ENCODE results near the gene MITF.

MITF gene

GRCh38 chr3:69833591-69833990 lies 94.3 kb downstream of the MITF start:
- H3K27ac ChIP-seq (ENCODE audit: low read depth, low read length, poor library complexity, severe bottlenecking) = no peak overlapping the region
- no peaks in the 10 kb centered on the region for H3K79me2 ChIP-seq (ENCODE audit: insufficient read depth, low read length)
- H3K9me3 ChIP-seq (ENCODE audit: low read length) = no peaks in the 10 kb centered on the region
- no peak overlapping the region for H3K4me3 ChIP-seq (ENCODE audit: low read depth, low read length, poor library complexity, severe bottlenecking)
- H3K4me2 ChIP-seq (ENCODE audit: low read length) = no peak overlapping the region
- TF ChIP-seq EZH2 (IDR thresholded peaks at IDR 0.05; ENCODE audit: borderline replicate concordance, low read length) = no peak
- no peaks in the 10 kb centered on the region for H3K36me3 ChIP-seq (ENCODE audit: insufficient read depth, low read length)
- H3F3A ChIP-seq (ENCODE audit: insufficient read depth, low read length) = no peaks in the 10 kb centered on the region
- no peak overlapping the region for H3K9ac ChIP-seq (ENCODE audit: low read length)
- H3K27me3 ChIP-seq (ENCODE audit: insufficient read depth, low read length) = no peaks in the 10 kb centered on the region
- H2AFZ ChIP-seq (ENCODE audit: low read length) = no peak overlapping the region
- no peaks in the 10 kb centered on the region for H4K20me1 ChIP-seq (ENCODE audit: insufficient read depth, low read length)
- H3K4me1 ChIP-seq (ENCODE audit: insufficient read depth, low read length, severe bottlenecking) = no peaks in the 10 kb centered on the region
- no peaks in the 10 kb centered on the region for H3K9me2 ChIP-seq (ENCODE audit: low read depth, low read length)

DNA sequence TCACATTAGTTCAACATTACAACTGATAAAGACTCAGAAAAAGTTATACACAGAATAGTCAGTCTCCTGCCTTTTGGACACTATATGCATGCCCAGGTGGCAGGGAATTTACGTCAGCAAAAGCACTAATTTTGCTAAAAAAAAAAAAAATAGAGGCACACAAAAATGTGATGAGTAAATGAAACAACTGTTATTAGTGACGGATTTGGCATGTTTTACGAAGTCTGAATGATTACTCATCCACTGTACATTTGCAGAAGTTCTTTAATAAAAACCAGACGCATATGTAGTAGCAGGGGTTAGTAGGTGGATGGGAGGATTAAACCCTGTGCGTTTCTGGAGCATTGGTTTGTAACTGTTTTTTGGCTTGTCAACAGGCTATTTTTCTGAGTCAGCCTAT lies 99.0 kb downstream of the MITF start:
- no peaks in the 10 kb centered on the region for H4K20me1 ChIP-seq (ENCODE audit: insufficient read depth, low read length)
- no peaks in the 10 kb centered on the region for H3K36me3 ChIP-seq (ENCODE audit: insufficient read depth, low read length)

GRCh38 chr3:69838696-69839515 lies 99.6 kb downstream of the MITF start:
- H3K4me1 ChIP-seq (ENCODE audit: insufficient read depth, low read length, severe bottlenecking) = no peaks in the 10 kb centered on the region
- no peaks in the 10 kb centered on the region for H3K27me3 ChIP-seq (ENCODE audit: insufficient read depth, low read length)
- no peak overlapping the region for H2AFZ ChIP-seq (ENCODE audit: low read length)
- H3K9me3 ChIP-seq (ENCODE audit: low read length) = no peaks in the 10 kb centered on the region
- H3K4me3 ChIP-seq (ENCODE audit: low read depth, low read length, poor library complexity, severe bottlenecking) = no peak overlapping the region
- H3F3A ChIP-seq (ENCODE audit: insufficient read depth, low read length) = no peaks in the 10 kb centered on the region
- H3K4me2 ChIP-seq (ENCODE audit: low read length) = no peak overlapping the region
- H3K27ac ChIP-seq (ENCODE audit: low read depth, low read length, poor library complexity, severe bottlenecking) = no peak overlapping the region
- H3K9me2 ChIP-seq (ENCODE audit: low read depth, low read length) = no peaks in the 10 kb centered on the region
- no peak overlapping the region for H3K9ac ChIP-seq (ENCODE audit: low read length)
- no peaks in the 10 kb centered on the region for H4K20me1 ChIP-seq (ENCODE audit: insufficient read depth, low read length)
- TF ChIP-seq EZH2 (IDR thresholded peaks at IDR 0.05; ENCODE audit: borderline replicate concordance, low read length) = no peak
- TF ChIP-seq, protein P1, sequence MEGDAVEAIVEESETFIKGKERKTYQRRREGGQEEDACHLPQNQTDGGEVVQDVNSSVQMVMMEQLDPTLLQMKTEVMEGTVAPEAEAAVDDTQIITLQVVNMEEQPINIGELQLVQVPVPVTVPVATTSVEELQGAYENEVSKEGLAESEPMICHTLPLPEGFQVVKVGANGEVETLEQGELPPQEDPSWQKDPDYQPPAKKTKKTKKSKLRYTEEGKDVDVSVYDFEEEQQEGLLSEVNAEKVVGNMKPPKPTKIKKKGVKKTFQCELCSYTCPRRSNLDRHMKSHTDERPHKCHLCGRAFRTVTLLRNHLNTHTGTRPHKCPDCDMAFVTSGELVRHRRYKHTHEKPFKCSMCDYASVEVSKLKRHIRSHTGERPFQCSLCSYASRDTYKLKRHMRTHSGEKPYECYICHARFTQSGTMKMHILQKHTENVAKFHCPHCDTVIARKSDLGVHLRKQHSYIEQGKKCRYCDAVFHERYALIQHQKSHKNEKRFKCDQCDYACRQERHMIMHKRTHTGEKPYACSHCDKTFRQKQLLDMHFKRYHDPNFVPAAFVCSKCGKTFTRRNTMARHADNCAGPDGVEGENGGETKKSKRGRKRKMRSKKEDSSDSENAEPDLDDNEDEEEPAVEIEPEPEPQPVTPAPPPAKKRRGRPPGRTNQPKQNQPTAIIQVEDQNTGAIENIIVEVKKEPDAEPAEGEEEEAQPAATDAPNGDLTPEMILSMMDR (IDR thresholded peaks at IDR 0.05; ENCODE audit: low read length) = no peak
- no peaks in the 10 kb centered on the region for H3K36me3 ChIP-seq (ENCODE audit: insufficient read depth, low read length)
- H3K79me2 ChIP-seq (ENCODE audit: insufficient read depth, low read length) = no peaks in the 10 kb centered on the region

More for the DNA sequence above, 99.0 kb downstream of the MITF start:
- no peak overlapping the region for H3K27ac ChIP-seq (ENCODE audit: low read depth, low read length, poor library complexity, severe bottlenecking)
- no peaks in the 10 kb centered on the region for H3K27me3 ChIP-seq (ENCODE audit: insufficient read depth, low read length)
- H3K4me1 ChIP-seq (ENCODE audit: insufficient read depth, low read length, severe bottlenecking) = no peaks in the 10 kb centered on the region
- H3K79me2 ChIP-seq (ENCODE audit: insufficient read depth, low read length) = no peaks in the 10 kb centered on the region
- H3K9ac ChIP-seq (ENCODE audit: low read length) = no peak overlapping the region
- TF ChIP-seq, protein P1 (IDR thresholded peaks at IDR 0.05; ENCODE audit: low read length) = no peak
- no peak for TF ChIP-seq EZH2 (IDR thresholded peaks at IDR 0.05; ENCODE audit: borderline replicate concordance, low read length)
- no peak overlapping the region for H3K4me2 ChIP-seq (ENCODE audit: low read length)
- no peak overlapping the region for H3K4me3 ChIP-seq (ENCODE audit: low read depth, low read length, poor library complexity, severe bottlenecking)
- H3K9me2 ChIP-seq (ENCODE audit: low read depth, low read length) = no peaks in the 10 kb centered on the region
- no peak overlapping the region for H2AFZ ChIP-seq (ENCODE audit: low read length)
- no peaks in the 10 kb centered on the region for H3K9me3 ChIP-seq (ENCODE audit: low read length)
- no peaks in the 10 kb centered on the region for H3F3A ChIP-seq (ENCODE audit: insufficient read depth, low read length)

DNA sequence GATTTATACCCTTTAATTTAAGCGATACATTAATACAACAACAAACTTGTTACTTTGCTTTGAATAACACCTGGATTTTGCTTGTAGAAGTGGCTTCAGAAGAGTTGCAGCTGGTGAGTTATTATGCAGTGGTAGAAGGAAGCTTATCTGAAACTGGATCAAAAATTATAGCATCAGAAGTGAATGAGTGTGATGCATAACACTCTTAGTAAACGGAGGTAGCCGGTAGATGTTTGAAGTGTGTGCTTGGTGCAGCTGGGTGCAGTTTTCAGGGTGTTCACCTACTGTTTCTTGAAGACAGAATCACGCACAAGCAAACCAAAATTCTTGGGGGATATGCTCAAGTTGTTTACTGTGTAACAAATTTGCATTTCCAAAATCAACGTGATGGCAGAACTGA lies 103.1 kb downstream of the MITF start:
- Histone ChIP-seq H3K36me3 (ENCODE audit: insufficient read depth, low read length) (no peaks in the 10 kb centered on the region), H3K9me2 (ENCODE audit: low read depth, low read length) (no peaks in the 10 kb centered on the region), H3K4me2 (ENCODE audit: low read length) (no peak overlapping the region), H3F3A (ENCODE audit: insufficient read depth, low read length) (no peaks in the 10 kb centered on the region), H3K4me1 (ENCODE audit: insufficient read depth, low read length, severe bottlenecking) (no peaks in the 10 kb centered on the region), H3K27ac (ENCODE audit: low read depth, low read length, poor library complexity, severe bottlenecking) (no peak overlapping the region), H3K4me3 (ENCODE audit: low read depth, low read length, poor library complexity, severe bottlenecking) (no peak overlapping the region), H2AFZ (ENCODE audit: low read length) (no peak overlapping the region), H3K9me3 (ENCODE audit: low read length) (no peaks in the 10 kb centered on the region), H4K20me1 (ENCODE audit: insufficient read depth, low read length) (no peaks in the 10 kb centered on the region), H3K9ac (ENCODE audit: low read length) (no peak overlapping the region), H3K79me2 (ENCODE audit: insufficient read depth, low read length) (no peaks in the 10 kb centered on the region), H3K27me3 (ENCODE audit: insufficient read depth, low read length) (no peaks in the 10 kb centered on the region)
- TF ChIP-seq, protein P1 (IDR thresholded peaks at IDR 0.05; ENCODE audit: low read length) = no peak
- no peak for TF ChIP-seq EZH2 (IDR thresholded peaks at IDR 0.05; ENCODE audit: borderline replicate concordance, low read length)

All from OCI-LY1 (cell line).